ENCODE data around the gene NCK2. TPM values are rescaled to one million over a fixed set of nuclear protein-coding genes. Genes with fewer than 3 reads are reported as not detected.

The NCK2 gene
- total and polyA plus RNA-seq, 7 donors, result 26.5 to 111 (median 40.1) TPM

GRCh38 chr2:105760191-105760590 lies 15.5 kb downstream of the NCK2 start:
- no peak for DNase-seq
- no peak for ATAC-seq
- Histone ChIP-seq H3K36me3 (ENCODE audit: insufficient read depth in 1 of 2, low read depth in 1 of 2) (no peaks in the 10 kb centered on the region), H3K27me3 (ENCODE audit: insufficient read depth in 3 of 3, low read length in 2 of 3) (no peaks in the 10 kb centered on the region), H3K4me1 (peaks cover 46% of the 10 kb centered on the region), H3K4me3 (no peak overlapping the region), H3K9me3 (no peaks in the 10 kb centered on the region), H3K27ac (no peak overlapping the region)
- 81 to 92% (median 83%) methylated on average over 8 of the region's 8 CpGs for WGBS, 3 donors
- intact Hi-C loops (cut with DNase I), result no loop called here
- TF ChIP-seq CTCF (IDR thresholded peaks at IDR 0.05), result no peak

GRCh38 chr2:105760639-105761337 lies 16.1 kb downstream of the NCK2 start:
- H3K4me1 ChIP-seq, result peaks cover 40% of the 10 kb centered on the region
- H3K9me3 ChIP-seq, result no peaks in the 10 kb centered on the region
- intact Hi-C loops (cut with DNase I), result no loop called here
- 86 to 91% (median 90%) methylated on average over 12 of the region's 12 CpGs for WGBS, 3 donors
- ATAC-seq (no peak), DNase-seq (no peak)
- H3K36me3 ChIP-seq (ENCODE audit: insufficient read depth in 1 of 2, low read depth in 1 of 2), result no peaks in the 10 kb centered on the region
- no peak for TF ChIP-seq CTCF (IDR thresholded peaks at IDR 0.05)
- no peaks in the 10 kb centered on the region for H3K27me3 ChIP-seq (ENCODE audit: insufficient read depth in 3 of 3, low read length in 2 of 3)
- H3K4me3 ChIP-seq, result no peak overlapping the region
- no peak overlapping the region for H3K27ac ChIP-seq

- Histone ChIP-seq H3K36me3 (ENCODE audit: insufficient read depth in 1 of 2, low read depth in 1 of 2) (no peaks in the 10 kb centered on the region), H3K9me3 (no peaks in the 10 kb centered on the region), H3K27ac (no peak overlapping the region), H3K4me1 (peaks cover 31% of the 10 kb centered on the region), H3K27me3 (ENCODE audit: insufficient read depth in 3 of 3, low read length in 2 of 3) (no peaks in the 10 kb centered on the region), H3K4me3 (no peak overlapping the region)
- no peak for TF ChIP-seq CTCF (IDR thresholded peaks at IDR 0.05)
- ATAC-seq (no peak), DNase-seq (no peak)
- intact Hi-C loops (cut with DNase I), result no loop called here
- 73 to 76% (median 73%) methylated on average over 11 of the region's 11 CpGs for WGBS, 3 donors
These were observed 17.3 kb downstream of the NCK2 start for GRCh38 chr2:105761931-105762515.

- Histone ChIP-seq H3K27me3 (ENCODE audit: insufficient read depth in 3 of 3, low read length in 2 of 3) (no peaks in the 10 kb centered on the region), H3K4me1 (peaks cover 31% of the 10 kb centered on the region), H3K27ac (no peak overlapping the region), H3K4me3 (no peak overlapping the region), H3K9me3 (no peaks in the 10 kb centered on the region), H3K36me3 (ENCODE audit: insufficient read depth in 1 of 2, low read depth in 1 of 2) (no peaks in the 10 kb centered on the region)
- DNase-seq (no peak), ATAC-seq (peak; percentile 74 to 87 (median 82))
- TF ChIP-seq CTCF (IDR thresholded peaks at IDR 0.05), result no peak
- intact Hi-C loops (cut with DNase I), result no loop called here
- WGBS, 3 donors, result 21 to 39% (median 35%) methylated on average over 10 of the region's 10 CpGs
These were observed 18.4 kb downstream of the NCK2 start for GRCh38 chr2:105763076-105763475.

All from psoas muscle (tissue), 8 donors.